GM12891 (cell line): Measurements from ENCODE around the gene PGP.

ENCODE experiments used
- DNase-seq: peaks from one replicate; pipeline ENCODE4 v3.0.0; 2011; ENCODE audit warnings: low spot score; ENCODE audit not compliant: insufficient read length
- FAIRE-seq: peaks from 2 replicates; lab custom pipeline; 2011; peaks lifted over from hg19 to GRCh38; lab: Jason Lieb, UNC
- PAX5 ChIP-seq: IDR thresholded peaks from 2 replicates; pipeline ENCODE4 v1.6.1; 2011; ENCODE audit warnings: low read length, moderate library complexity, mild to moderate bottlenecking; ENCODE audit not compliant: insufficient read depth, severe bottlenecking
- POLR2A ChIP-seq: IDR thresholded peaks from 2 replicates; pipeline ENCODE4 v1.6.1; 2011; ENCODE audit warnings: low read depth, low read length, control low read depth
- POLR2AphosphoS5 ChIP-seq: IDR thresholded peaks from 2 replicates; pipeline ENCODE4 v1.6.1; 2011; ENCODE audit warnings: low read depth, low read length, control low read depth
- POU2F2 ChIP-seq: IDR thresholded peaks from 2 replicates; pipeline ENCODE4 v1.6.1; 2011; ENCODE audit warnings: low read depth, mild to moderate bottlenecking, control low read depth, low read length, moderate library complexity
- SPI1 ChIP-seq: IDR thresholded peaks from 2 replicates; pipeline ENCODE4 v1.6.1; 2011; ENCODE audit warnings: low read depth, low read length, control low read depth
- TAF1 ChIP-seq: IDR thresholded peaks from 2 replicates; pipeline ENCODE4 v1.6.1; 2011; ENCODE audit warnings: low read depth, low read length, control low read depth

Gene PGP

DNA sequence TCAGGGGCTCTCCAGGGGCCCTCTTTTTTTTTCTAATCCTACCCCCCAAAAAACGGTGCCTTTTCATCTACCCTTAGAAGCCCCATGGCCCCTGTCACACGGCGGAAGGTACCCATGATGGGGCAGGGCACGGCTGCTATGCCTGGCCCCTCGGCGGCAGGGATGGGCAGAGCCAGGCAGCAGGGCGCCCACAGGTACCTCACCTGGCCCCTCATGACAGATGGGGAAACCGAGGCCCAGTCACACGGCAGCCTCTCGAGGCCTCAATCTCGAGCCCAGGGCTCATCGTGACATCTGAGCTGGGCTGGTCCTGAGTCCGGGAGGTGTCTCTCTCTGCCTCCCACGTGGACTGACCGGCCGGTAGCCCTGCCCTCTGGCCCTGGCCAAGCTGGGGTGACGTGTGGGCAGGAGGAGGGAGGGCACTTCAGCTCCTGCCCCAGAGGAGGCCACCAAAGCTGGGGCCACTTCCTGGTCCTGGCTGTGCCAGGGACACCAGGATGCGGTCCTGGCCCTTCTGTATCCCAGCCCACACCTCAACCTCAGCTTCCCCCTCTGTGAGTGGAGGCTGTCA, 47.5 kb downstream of the PGP start:
- TF ChIP-seq POLR2A (no peak), TAF1 (no peak), PAX5 (no peak), POU2F2 (no peak), POLR2AphosphoS5 (no peak), SPI1 (no peak)
- FAIRE-seq = no peak
- no peak for DNase-seq

DNA sequence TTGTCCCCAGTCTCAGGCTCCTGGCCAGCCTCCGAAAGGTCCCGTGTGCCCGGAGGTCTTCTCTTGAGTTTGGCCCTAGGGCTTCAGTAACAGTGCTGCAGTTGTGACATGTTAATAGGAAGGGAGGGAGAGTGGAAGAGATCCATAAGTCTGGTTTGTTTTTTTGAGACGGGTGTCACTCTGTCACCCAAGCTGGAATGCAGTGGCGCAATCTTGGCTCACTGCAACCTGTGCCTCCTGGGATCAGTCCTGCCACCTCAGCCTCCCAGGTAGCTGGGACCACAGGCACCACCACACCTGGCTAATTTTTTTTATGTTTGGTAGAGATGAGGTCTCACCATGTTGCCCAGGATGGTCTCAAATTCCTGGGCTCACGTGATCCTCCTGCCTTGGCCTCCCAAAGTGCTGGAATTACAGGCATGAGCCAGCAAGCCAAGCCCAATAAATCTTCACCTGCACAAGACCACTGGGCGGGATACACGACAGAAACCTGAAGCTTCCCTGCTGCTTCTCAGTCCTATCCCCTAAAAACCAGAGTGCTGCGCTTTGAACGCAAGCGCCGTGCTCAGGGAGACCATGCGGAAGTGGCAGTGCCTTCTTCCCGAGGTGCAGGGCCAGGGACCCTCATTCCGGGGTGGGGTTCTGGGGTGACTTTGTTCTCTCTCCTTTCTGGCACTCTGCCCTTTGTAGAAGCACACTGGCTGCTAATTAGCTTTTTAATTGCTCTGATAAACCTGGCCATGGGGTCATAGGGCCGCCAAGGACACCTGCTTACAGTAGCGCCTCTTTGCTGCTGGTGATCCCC, 48.2 kb downstream of the PGP start:
- DNase-seq (no peak), FAIRE-seq (no peak)
- TF ChIP-seq POLR2AphosphoS5 (no peak), POLR2A (no peak), TAF1 (no peak), SPI1 (no peak), POU2F2 (no peak), PAX5 (no peak)

DNA sequence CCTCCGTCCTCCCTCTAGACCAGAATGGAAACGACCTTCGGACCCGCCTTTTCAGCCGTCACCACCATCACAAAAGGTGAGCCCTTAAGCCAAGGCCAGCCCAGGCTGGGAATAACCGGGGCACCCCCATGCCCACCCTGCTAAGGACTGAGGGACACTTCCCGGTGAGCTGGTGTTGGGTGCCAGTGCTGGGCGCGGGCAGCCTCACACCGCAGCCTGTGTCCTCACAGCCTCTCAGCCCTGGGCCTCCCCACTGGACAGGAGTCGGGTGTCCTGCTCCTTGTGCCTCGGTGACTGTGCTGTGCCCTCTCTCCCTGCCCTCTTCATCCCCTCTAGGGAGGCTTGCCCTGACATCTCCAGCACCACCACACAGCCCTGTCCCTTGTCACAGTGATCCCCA, 48.8 kb downstream of the PGP start:
- DNase-seq (no peak), FAIRE-seq (no peak)
- TF ChIP-seq POU2F2 (no peak), TAF1 (no peak), POLR2AphosphoS5 (no peak), POLR2A (no peak), PAX5 (no peak), SPI1 (no peak)

DNA sequence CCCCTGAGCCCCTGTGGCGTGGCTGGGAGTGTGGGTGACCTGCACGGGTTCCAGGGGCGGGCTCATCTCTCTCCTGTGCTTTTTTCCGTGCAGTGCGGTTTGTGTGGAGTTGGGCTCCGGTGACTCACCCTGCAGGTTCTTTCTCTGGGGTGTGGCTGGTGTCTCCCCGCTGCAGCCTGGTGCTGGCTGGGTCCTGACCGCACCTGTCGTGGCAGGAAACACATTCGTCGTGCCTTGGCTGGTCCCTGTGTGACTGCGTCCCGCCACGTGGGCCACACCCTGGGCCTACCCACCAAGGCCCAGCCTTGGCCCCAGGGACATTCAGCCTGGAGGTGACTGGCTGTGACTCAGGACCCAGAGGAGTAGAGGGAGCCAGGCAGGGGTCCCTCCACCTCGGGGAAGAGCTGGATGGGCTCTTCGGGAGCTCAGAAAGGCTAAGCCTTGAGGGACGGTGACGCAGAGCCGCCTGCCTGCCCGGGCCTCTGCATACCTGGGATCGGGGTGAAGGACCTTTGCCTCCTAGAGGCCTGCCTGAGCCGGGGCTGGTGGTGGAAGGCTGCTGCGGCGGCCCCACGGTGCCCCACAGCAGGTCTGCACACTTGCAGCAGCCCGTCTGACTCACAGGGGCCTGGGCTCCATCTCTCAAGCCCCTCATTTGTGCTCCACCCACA, 51.3 kb downstream of the PGP start:
- no peak for DNase-seq
- TF ChIP-seq TAF1 (no peak), POLR2A (no peak), SPI1 (no peak), POU2F2 (no peak), PAX5 (no peak)
- no peak for FAIRE-seq

DNA sequence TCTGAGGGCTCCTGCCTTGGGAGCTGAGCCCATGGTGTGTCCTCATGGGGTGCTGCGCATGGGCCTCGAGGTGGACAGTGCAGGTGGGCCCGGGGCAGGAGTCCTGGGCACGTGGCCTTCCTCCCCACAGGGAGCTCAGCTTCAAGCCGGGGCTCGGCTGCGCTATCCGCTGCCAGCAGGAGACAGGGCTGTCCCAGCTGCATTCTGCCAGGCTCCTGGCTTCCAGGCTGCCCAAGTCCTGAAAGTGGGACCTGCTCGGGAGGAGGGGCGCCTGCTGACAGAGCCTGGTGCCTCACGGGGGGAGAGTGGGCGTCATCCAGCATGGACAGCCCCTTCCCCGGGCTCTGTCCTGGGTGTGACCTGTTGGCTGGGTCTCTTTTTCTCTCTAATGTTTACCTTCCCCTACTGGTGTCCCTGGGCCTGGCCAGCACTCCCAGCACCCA, 51.9 kb downstream of the PGP start:
- TF ChIP-seq TAF1 (no peak), POLR2A (no peak), POU2F2 (no peak), POLR2AphosphoS5 (no peak), SPI1 (no peak), PAX5 (no peak)
- DNase-seq = no peak
- no peak for FAIRE-seq

DNA sequence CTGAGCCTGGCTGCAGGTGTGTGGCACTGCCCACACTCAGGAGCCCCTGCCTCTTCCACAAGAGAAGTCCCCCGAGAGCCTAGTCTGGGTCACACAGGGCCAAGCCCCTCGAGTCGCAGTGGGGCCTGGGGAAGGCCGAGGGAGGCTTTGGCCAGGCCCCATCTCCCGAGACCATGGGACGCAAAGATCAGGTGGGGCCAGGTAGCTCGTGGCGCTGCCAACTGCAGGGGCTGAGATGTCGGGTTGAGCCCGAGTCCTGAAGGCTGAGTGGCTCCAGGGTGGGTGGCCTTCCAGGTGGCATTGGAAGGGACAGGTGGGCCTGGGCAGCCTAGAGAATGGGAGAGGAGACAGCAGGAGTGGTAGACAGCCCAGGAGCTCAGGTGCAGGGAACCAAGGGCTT, 52.7 kb downstream of the PGP start:
- TF ChIP-seq POLR2AphosphoS5 (no peak), PAX5 (no peak), SPI1 (no peak), POLR2A (no peak), POU2F2 (no peak), TAF1 (no peak)
- FAIRE-seq (no peak), DNase-seq (no peak)
